Dedifferentiated amniotic fluid mesenchymal stem cell (primary cell): ENCODE measurements around the gene PIK3R5.
A peak's percentile ranks its signal among the peaks of the same experiment; 100 is the strongest.
"Not testable (repeated sequence)": the region's sequence is repeated elsewhere in the genome, so short reads cannot be mapped to it uniquely, and the experiment has no call there.

ENCODE experiments used
- DNase-seq: peaks from one replicate; pipeline ENCODE4 v3.0.0-alpha.2; 2016; ENCODE audit errors: extremely low spot score

The PIK3R5 gene

GRCh38 chr17:8896641-8897635, 68.6 kb downstream of the PIK3R5 start:
- no peak for DNase-seq

GRCh38 chr17:8896087-8896486, 69.4 kb downstream of the PIK3R5 start:
- DNase-seq = no peak

- DNase-seq = peak; percentile 69
Measured at GRCh38 chr17:8894673-8895578, 70.6 kb downstream of the PIK3R5 start.

GRCh38 chr17:8894202-8894671, 71.3 kb downstream of the PIK3R5 start:
- DNase-seq = no peak

GRCh38 chr17:8893621-8894201, 71.8 kb downstream of the PIK3R5 start:
- no peak for DNase-seq

- no peak for DNase-seq
Measured at GRCh38 chr17:8893059-8893458, 72.4 kb downstream of the PIK3R5 start.

GRCh38 chr17:8892338-8892690, 73.2 kb downstream of the PIK3R5 start:
- no peak for DNase-seq

GRCh38 chr17:8890671-8891070, 74.8 kb downstream of the PIK3R5 start:
- DNase-seq = no peak

GRCh38 chr17:8889458-8890210, 75.9 kb downstream of the PIK3R5 start:
- DNase-seq = no peak

GRCh38 chr17:8888704-8889302, 76.7 kb downstream of the PIK3R5 start:
- DNase-seq = no peak

GRCh38 chr17:8887834-8888703, 77.4 kb downstream of the PIK3R5 start:
- DNase-seq = peak; percentile 22

- no peak for DNase-seq
Measured at GRCh38 chr17:8887301-8887700, 78.2 kb downstream of the PIK3R5 start.

- DNase-seq = no peak
Measured at GRCh38 chr17:8885967-8886684, 79.4 kb downstream of the PIK3R5 start.

- DNase-seq = not testable (repeated sequence)
Measured at GRCh38 chr17:8885163-8885966, 80.1 kb downstream of the PIK3R5 start.

GRCh38 chr17:8884336-8884990, 81.0 kb downstream of the PIK3R5 start:
- no peak for DNase-seq

GRCh38 chr17:8883353-8883752, 82.2 kb downstream of the PIK3R5 start:
- no peak for DNase-seq

GRCh38 chr17:8881606-8882005, 83.9 kb downstream of the PIK3R5 start:
- no peak for DNase-seq

- no peak for DNase-seq
Measured at GRCh38 chr17:8880466-8880865, 85.0 kb downstream of the PIK3R5 start.
